HL-60 (cell line): ENCODE data around the gene HS3ST3A1.

ENCODE experiments used
- CTCF ChIP-seq: IDR thresholded peaks from one replicate; pipeline ENCODE4 v1.5.1; 2011; ENCODE audit warnings: low read length, control low read depth, inconsistent platforms; ENCODE audit not compliant: insufficient read depth
- POLR2AphosphoS5 ChIP-seq: IDR thresholded peaks from 2 replicates; pipeline ENCODE4 v1.6.1; 2012; ENCODE audit warnings: low read depth
- SPI1 ChIP-seq: IDR thresholded peaks from 2 replicates; pipeline ENCODE4 v1.6.1; 2012; ENCODE audit warnings: low read depth, mild to moderate bottlenecking, borderline replicate concordance

GRCh38 chr17:13510062-13510461, 91.7 kb downstream of the HS3ST3A1 start:
- TF ChIP-seq CTCF = no peak
- no peak for TF ChIP-seq POLR2AphosphoS5
- TF ChIP-seq SPI1 = no peak
